Sigmoid colon (tissue), 4 donors: ENCODE data around the gene PRKN.
"Not testable (repeated sequence)": the region's sequence is repeated elsewhere in the genome, so short reads cannot be mapped to it uniquely, and the experiment has no call there.

Source experiments
- CTCF ChIP-seq, 4 experiments: fragments of 450-650 bp in 3 of 4; fragments of 200-600 bp in 1 of 4; IDR thresholded peaks; one replicate each; pipeline ENCODE4 v1.5.1; 2016 to 2019; ENCODE audit warnings: antibody characterized with exemption in 4 of 4, mild to moderate bottlenecking in 3 of 4, moderate library complexity in 2 of 4
- EP300 ChIP-seq, 4 donors: sonication (generic); formaldehyde crosslinking; IDR thresholded peaks; one replicate each; pipeline ENCODE4 v1.6.1; 2017; ENCODE audit warnings: antibody characterized with exemption in 4 of 4

GRCh38 chr6:161496271-161496670, 1231.3 kb downstream of the PRKN start:
- not testable (repeated sequence) for TF ChIP-seq EP300, CTCF (IDR thresholded peaks at IDR 0.05)
